Loucy (cell line): ENCODE results near the gene RSPH3.
A peak's percentile ranks its signal among the peaks of the same experiment; 100 is the strongest.
"Not testable (repeated sequence)": the region's sequence is repeated elsewhere in the genome, so short reads cannot be mapped to it uniquely, and the experiment has no call there.

ENCODE experiments used
- H2AFZ ChIP-seq: fragments of 200-600 bp; sonication (generic); 2 replicates; pipeline ENCODE4 v1.6.0; 2016; ENCODE audit warnings: antibody characterized with exemption, mild to moderate bottlenecking, low read length, moderate library complexity
- H3F3A ChIP-seq: fragments of 200-600 bp; 2 replicates; pipeline ENCODE4 v1.6.0; 2016; ENCODE audit warnings: antibody characterized with exemption, low read depth, mild to moderate bottlenecking
- H3K27me3 ChIP-seq: fragments of 200-600 bp; sonication (generic); 2 replicates; pipeline ENCODE4 v1.6.1; 2014; ENCODE audit warnings: low read length, mild to moderate bottlenecking; ENCODE audit not compliant: insufficient read depth, poor library complexity, severe bottlenecking
- H3K36me3 ChIP-seq: fragments of 200-600 bp; sonication (generic); 2 replicates; pipeline ENCODE4 v1.6.1; 2016; ENCODE audit warnings: low read length; ENCODE audit not compliant: insufficient read depth
- H3K4me1 ChIP-seq: fragments of 200-600 bp; sonication (generic); 2 replicates; pipeline ENCODE4 v1.5.1; 2014; ENCODE audit warnings: low read length, mild to moderate bottlenecking; ENCODE audit not compliant: insufficient read depth, poor library complexity, severe bottlenecking
- H3K4me2 ChIP-seq: fragments of 200-600 bp; sonication (generic); 2 replicates; pipeline ENCODE4 v1.6.0; 2014; ENCODE audit warnings: antibody characterized with exemption, low read length, low read depth, mild to moderate bottlenecking; ENCODE audit not compliant: poor library complexity, severe bottlenecking
- H3K4me3 ChIP-seq: fragments of 200-600 bp; sonication (generic); 2 replicates; pipeline ENCODE4 v1.5.1; 2014; ENCODE audit warnings: low read length, mild to moderate bottlenecking, mixed read lengths; ENCODE audit not compliant: poor library complexity, severe bottlenecking
- H3K79me2 ChIP-seq: fragments of 200-600 bp; sonication (generic); 2 replicates; pipeline ENCODE4 v1.6.1; 2014; ENCODE audit warnings: low read length; ENCODE audit not compliant: insufficient read depth
- H3K9ac ChIP-seq: fragments of 200-600 bp; sonication (generic); 2 replicates; pipeline ENCODE4 v1.6.0; 2014; ENCODE audit warnings: mild to moderate bottlenecking, low read depth, low read length, moderate library complexity; ENCODE audit not compliant: poor library complexity, severe bottlenecking
- H3K9me2 ChIP-seq: fragments of 200-600 bp; sonication (generic); replicated peaks from 2 replicates; pipeline ENCODE4 v1.6.1; 2016; ENCODE audit warnings: low read depth, low read length, mixed read lengths
- H3K9me3 ChIP-seq: fragments of 200-600 bp; sonication (generic); 2 replicates; pipeline ENCODE4 v1.6.1; 2014; ENCODE audit warnings: mild to moderate bottlenecking, antibody characterized with exemption, low read length, low read depth; ENCODE audit not compliant: insufficient read depth
- H4K20me1 ChIP-seq: fragments of 200-600 bp; sonication (generic); 2 replicates; pipeline ENCODE4 v1.6.0; 2014; ENCODE audit warnings: antibody characterized with exemption, low read length, mild to moderate bottlenecking; ENCODE audit not compliant: insufficient read depth, poor library complexity, severe bottlenecking
- CTCF ChIP-seq: fragments of 200-600 bp; sonication (generic); conservative IDR thresholded peaks from 2 replicates; pipeline ENCODE4 v1.5.1; 2014; ENCODE audit warnings: mild to moderate bottlenecking, antibody characterized with exemption, low read length
- EZH2phosphoT487 ChIP-seq: fragments of 200-600 bp; IDR thresholded peaks from 2 replicates; pipeline ENCODE4 v1.6.1; 2018; ENCODE audit warnings: antibody characterized with exemption, mild to moderate bottlenecking, moderate library complexity, borderline replicate concordance

The RSPH3 gene

GRCh38 chr6:159039885-159040258, 39.9 kb upstream of the RSPH3 start:
- Histone ChIP-seq H3K9me3 (no peaks in the 10 kb centered on the region), H3K4me2 (peak overlapping the region; percentile 64), H3K4me3 (peak overlapping the region; percentile 56), H4K20me1 (peaks cover 4% of the 10 kb centered on the region), H3K9me2 (no peaks in the 10 kb centered on the region), H2AFZ (no peak overlapping the region), H3K9ac (peak overlapping the region; percentile 55), H3K36me3 (peaks cover 12% of the 10 kb centered on the region; the same call in 1 of the 2 replicates), H3F3A (no peaks in the 10 kb centered on the region), H3K79me2 (0 out of 2 replicates have a peak, but pooled peaks cover 3% of the 10 kb centered on the region), H3K4me1 (peaks cover 46% of the 10 kb centered on the region), H3K27me3 (no peaks in the 10 kb centered on the region)
- TF ChIP-seq CTCF: no peak
- TF ChIP-seq EZH2phosphoT487: no peak

- no peak overlapping the region for H2AFZ ChIP-seq
- peak overlapping the region; percentile 55 for H3K9ac ChIP-seq
- H3K9me3 ChIP-seq: no peaks in the 10 kb centered on the region
- H3K27me3 ChIP-seq: no peaks in the 10 kb centered on the region
- peak overlapping the region; percentile 56 for H3K4me3 ChIP-seq
- TF ChIP-seq EZH2phosphoT487 (no peak), CTCF (no peak)
- H3K79me2 ChIP-seq: no peaks in the 10 kb centered on the region
- H4K20me1 ChIP-seq: peaks cover 4% of the 10 kb centered on the region
- no peaks in the 10 kb centered on the region for H3K9me2 ChIP-seq
- peaks cover 41% of the 10 kb centered on the region for H3K4me1 ChIP-seq
- H3K4me2 ChIP-seq: peak overlapping the region; percentile 64
- H3K36me3 ChIP-seq: peaks cover 12% of the 10 kb centered on the region; the same call in 1 of the 2 replicates
- H3F3A ChIP-seq: no peaks in the 10 kb centered on the region
These were observed 39.2 kb upstream of the RSPH3 start for GRCh38 chr6:159038914-159039884.

- not testable (repeated sequence) for H3K27me3 ChIP-seq, H3F3A ChIP-seq, H3K9me3 ChIP-seq, H3K79me2 ChIP-seq, H3K9me2 ChIP-seq, H4K20me1 ChIP-seq, H3K9ac ChIP-seq, H3K4me3 ChIP-seq, H2AFZ ChIP-seq, H3K4me2 ChIP-seq
- H3K4me1 ChIP-seq: peaks cover 32% of the 10 kb centered on the region
- H3K36me3 ChIP-seq: peaks cover 12% of the 10 kb centered on the region; the same call in 1 of the 2 replicates
These were observed 38.3 kb upstream of the RSPH3 start for GRCh38 chr6:159038318-159038717.
